ENCODE measurements around the gene MPPE1. TPM values are rescaled to one million over a fixed set of nuclear protein-coding genes. Genes with fewer than 3 reads are reported as not detected.
A peak's percentile ranks its signal among the peaks of the same experiment; 100 is the strongest.

MPPE1 gene
- 24.1 TPM for polyA plus RNA-seq (2013, experiment 1 of 2; ENCODE audit: insufficient read length)
- 25.9 TPM for polyA plus RNA-seq (2013, experiment 2 of 2; ENCODE audit: insufficient read length)

- peak; percentile 89 for DNase-seq
These were observed at the start of gene MPPE1 for GRCh38 chr18:11908182-11909060. Gene MPPE1 (minus strand): TSS chr18:11908317. CDS start chr18:11897264, 11,053 bp downstream.

- DNase-seq: no peak
These were observed 49.5 kb upstream of the MPPE1 start for GRCh38 chr18:11957636-11958035.

GRCh38 chr18:11956371-11957308 is 48.5 kb upstream of the MPPE1 start:
- DNase-seq: no peak

GRCh38 chr18:11955239-11956029 is 47.3 kb upstream of the MPPE1 start:
- DNase-seq: peak; percentile 93

GRCh38 chr18:11953113-11953512 is 45.0 kb upstream of the MPPE1 start:
- no peak for DNase-seq

- DNase-seq: no peak
These were observed 43.3 kb upstream of the MPPE1 start for GRCh38 chr18:11951390-11951851.

- DNase-seq: no peak
These were observed 42.7 kb upstream of the MPPE1 start for GRCh38 chr18:11950824-11951223.

GRCh38 chr18:11948852-11949523 is 40.9 kb upstream of the MPPE1 start:
- peak; percentile 80 for DNase-seq

- DNase-seq: peak; percentile 98
These were observed 39.4 kb upstream of the MPPE1 start for GRCh38 chr18:11947214-11948191.

GRCh38 chr18:11946756-11947155 is 38.6 kb upstream of the MPPE1 start:
- peak; percentile 80 for DNase-seq

- DNase-seq: peak; percentile 89
These were observed 37.9 kb upstream of the MPPE1 start for GRCh38 chr18:11945834-11946659.

GRCh38 chr18:11944786-11945185 is 36.7 kb upstream of the MPPE1 start:
- DNase-seq: no peak

- DNase-seq: no peak
These were observed 36.1 kb upstream of the MPPE1 start for GRCh38 chr18:11944252-11944651.

- no peak for DNase-seq
These were observed 35.4 kb upstream of the MPPE1 start for GRCh38 chr18:11943551-11943950.

- DNase-seq: no peak
These were observed 32.8 kb upstream of the MPPE1 start for GRCh38 chr18:11940956-11941355.

GRCh38 chr18:11937874-11938478 is 29.9 kb upstream of the MPPE1 start:
- peak; percentile 49 for DNase-seq

GRCh38 chr18:11932393-11932792 is 24.3 kb upstream of the MPPE1 start:
- no peak for DNase-seq

GRCh38 chr18:11927497-11927896 is 19.4 kb upstream of the MPPE1 start:
- DNase-seq: no peak

All from fibroblast of skin of scalp (primary cell).